ENCODE results near the gene TENM3.

TENM3 gene

DNA sequence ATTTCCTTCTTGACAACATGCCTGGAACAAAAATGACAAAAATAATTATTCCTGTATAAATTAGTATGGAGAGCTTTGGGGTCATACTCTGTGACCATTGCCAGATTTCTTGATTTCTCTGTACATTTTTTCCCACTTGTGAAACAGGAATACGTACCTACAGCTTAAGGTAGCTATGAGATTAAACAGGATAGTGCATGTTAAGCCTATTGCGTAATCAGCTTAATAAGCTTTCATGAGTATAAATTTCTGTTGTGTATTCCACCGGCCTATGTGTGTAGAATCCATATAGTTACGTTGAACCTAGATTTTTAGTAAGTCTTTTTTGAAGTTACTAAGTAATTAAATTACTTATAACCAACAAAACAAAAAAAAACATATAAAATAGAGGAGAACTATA lies 339.0 kb downstream of the TENM3 start:
- no peak for DNase-seq

DNA sequence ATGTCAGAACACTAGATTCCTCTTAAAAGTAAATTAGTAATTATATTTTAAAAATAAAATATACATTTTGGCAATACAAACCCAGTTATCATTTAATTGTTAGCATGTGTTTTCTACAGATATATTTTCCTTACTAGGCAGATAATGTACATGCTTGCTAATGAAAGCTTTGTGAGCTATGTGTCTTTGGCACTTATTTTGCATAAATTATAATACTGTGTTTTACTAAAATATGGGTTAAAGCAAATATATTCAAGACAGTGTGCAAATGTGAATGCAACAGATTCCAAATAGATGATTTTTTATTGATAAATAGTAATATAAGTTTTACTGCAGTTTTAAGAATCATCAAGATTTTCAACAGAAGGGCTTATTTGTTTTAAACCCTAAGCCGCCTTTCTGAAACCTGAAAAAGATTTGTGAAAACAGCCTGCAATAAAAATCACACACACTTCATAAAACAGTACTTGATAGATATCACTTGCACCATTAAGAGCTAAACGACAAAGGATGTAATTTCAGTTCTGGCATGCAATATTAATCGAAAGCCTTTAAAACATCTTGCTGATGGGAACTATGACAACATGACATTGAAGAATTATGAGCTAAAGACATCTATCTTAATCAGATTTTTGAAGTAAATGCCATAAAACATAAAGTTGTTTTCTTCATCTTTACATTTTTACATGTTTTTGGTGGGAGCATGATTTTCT lies 340.7 kb downstream of the TENM3 start:
- no peak for DNase-seq

DNA sequence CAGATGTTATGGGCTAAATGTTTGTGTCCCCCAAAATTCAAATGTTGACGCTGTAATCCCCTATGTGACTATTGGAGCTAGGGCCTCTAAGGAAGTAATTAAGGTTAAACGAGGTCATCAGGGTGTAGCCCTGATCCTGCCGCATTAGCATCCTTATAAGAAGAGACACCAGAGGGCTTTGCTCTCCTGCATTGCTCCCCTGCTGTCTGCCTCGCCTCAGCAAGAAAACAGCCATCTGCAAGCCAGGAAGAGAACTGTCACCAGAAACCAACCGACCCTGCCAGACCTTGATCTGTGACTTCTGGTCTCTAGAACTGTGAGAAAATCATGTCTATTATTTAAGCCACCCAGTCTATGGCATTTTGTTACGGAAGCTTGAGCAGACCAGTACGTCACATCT lies 342.1 kb downstream of the TENM3 start:
- no peak for DNase-seq

DNA sequence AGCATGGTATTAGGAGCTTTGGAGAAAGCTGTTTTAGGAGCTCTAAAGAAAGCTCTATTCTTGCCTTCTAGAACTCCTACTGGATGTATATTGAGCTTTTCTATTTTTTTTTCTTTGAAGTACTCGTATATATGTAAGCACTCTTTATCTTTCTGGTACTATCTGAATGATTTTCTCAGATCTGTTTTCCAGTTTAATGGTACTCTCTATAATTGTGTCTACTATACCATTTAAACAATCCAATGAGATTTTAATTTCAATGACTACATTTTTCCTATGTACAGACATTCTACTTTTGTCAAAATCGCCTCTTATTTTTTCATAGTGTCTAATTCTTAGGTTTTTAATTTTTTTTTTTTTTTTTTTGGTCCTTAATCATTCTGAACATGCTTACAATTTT lies 345.9 kb downstream of the TENM3 start:
- no peak for DNase-seq

DNA sequence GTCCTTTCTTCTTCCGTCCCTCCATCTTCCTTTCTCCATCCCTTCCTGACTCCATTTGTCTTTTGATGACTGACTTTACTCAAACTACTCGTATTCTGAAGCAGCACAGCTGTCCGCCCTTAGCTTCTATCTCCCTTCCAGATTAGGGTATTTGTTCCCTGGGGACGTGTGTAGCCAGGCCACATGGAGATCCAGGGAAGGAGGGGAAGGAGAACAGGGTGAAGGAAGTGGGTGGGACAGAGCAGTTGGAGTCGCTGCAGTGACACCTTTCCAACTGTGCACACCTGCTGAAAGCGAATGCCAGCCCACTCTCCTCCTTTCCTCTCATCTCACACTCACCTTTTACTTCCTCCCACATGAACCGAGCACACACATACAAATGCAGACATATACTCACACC lies 350.2 kb downstream of the TENM3 start:
- no peak for DNase-seq

DNA sequence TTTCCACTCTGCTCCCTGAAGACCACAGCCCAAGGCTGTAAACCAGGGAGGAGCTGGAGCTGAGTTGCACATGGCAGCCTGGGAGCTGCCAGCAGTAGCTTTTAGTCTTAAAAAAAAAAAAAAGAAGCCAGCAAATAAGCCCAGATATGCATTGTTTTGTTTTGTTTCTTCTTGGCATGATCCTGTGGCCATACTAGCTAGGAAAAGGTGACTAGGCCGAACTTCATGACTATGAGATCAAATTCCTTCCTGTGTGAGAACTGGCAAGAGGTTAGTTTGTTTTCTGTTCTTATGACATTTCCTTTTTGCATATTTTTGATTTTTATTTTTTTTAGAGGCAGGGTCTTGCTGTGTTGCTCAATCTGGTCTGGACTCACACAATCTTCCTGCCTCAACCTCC lies 350.7 kb downstream of the TENM3 start:
- no peak for DNase-seq

DNA sequence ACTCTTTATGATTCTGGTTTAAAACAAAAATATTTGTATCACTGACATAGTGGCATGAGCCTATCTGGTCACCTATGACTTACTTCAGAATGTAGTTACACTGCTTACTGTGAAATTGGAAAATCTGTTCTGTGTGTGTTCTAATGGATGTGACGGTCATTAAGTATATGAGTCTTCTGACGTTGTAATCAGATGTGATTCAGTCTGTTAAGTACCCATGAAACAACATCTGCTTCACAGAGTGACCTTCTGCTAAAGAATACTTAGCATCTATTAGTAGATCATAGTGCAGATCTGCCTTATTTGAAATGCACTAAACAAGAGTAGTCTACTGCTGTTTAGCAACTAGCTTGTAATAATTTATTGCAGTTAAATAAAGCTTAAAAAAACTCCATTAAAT lies 356.9 kb downstream of the TENM3 start:
- no peak for DNase-seq

DNA sequence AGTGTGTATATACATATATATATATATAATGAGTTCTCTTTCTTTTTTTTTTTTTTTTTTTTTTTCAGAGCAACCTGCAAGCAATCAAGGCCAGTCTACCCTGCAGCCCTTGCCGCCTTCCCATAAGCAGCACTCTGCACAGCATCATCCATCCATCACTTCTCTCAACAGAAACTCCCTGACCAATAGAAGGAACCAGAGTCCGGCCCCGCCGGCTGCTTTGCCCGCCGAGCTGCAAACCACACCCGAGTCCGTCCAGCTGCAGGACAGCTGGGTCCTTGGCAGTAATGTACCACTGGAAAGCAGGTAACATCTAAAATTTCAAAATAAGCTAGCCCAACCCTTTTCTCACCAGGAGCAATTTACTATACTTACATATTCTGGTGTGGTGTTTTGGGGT lies 357.7 kb downstream of the TENM3 start:
- no peak for DNase-seq

DNA sequence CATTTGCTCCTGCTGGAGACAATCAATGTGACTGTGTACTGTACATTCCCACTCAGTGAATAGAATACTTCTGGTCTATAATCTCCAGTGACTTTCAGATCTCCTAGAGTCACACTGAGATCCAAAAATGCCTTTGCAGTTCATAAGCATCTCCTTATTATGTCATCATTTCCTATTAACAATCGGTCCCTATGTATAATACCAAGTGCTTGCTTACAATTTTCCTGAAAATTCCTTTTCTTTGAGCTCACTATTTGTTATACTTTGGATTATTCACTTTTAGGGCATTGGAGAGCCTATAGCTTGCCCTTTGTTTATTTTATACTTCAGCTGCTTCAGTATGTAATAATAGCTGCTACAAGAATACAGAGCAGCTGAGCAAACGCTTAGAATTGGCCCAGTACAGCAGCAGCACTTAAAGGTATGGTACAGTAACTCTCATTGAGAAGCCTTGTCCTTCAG lies 361.0 kb downstream of the TENM3 start:
- no peak for DNase-seq

DNA sequence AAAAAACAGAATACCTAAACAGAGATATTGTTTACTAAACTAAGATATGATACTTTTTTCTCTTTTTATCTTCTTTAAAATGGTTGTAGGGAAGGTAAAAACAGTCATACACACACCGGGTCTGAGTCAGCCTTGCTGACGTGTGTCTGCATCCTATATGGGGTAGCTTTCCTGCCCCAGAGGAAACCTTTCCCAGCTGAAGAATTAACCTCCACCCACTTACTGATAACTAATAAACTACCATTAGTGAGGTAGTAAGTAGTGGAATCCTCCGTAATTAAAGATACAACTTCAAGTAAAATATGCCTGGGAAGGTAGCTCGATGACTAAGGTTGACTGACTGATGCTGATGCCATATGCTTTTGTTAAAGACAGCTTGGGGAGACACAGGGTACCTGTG lies 361.8 kb downstream of the TENM3 start:
- DNase-seq: no peak

DNA sequence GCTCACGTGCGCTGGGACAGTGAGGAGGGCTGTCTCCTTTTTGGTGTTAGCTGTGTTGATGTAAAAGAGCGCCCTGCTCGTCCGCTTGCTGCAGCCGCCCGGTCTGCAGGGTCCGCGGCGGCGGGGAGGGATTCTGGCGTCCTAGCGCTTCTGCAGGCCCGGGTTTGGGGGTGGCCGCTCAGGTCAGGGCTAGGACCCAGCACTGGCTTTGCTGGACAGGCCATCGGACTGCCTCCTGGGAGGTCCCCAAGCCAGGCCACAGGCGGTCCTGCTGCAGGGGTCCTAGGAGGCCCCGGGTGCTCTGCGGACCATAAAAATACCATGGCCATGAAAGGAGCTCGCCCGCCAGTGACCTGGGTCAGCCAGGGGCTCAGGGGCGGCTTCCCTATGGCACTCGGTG lies 365.3 kb downstream of the TENM3 start:
- DNase-seq: no peak

DNA sequence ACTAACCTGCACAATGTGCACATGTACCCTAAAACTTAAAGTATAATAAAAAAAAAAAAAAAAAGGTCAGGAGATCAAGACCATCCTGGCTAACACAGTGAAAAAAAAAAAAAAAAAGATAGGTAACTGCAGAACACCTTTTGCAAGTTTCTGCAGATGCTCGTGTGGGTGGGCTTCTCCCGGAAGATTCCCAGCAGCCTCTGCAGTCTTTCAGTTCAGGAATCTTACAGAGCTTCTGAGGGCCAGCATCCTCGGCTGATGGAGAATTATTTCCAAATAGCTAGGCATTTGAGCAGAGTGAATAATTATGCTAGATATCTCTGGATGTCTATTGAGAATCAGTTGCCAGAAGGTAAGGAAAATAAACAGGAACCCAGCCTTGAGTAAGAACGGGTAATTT lies 373.3 kb downstream of the TENM3 start:
- no peak for DNase-seq

DNA sequence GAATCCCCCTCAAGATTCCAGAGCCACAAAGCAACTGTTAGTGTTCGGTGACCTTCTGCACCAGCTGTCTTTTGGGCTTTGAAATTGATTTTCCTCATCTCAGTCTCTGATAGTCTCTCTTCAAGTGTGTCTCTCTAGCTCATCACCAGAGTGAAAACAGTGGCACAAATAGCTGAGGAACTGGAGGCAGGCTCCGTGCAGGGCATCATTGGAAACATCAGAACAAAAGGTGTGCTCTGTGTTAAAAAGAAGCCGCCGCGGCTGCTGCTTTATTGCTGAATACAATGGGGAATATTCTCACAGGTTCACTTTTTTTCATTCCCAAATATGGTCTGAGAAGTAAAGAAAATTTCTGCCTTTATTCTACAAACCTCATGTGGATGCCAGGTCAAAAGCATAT lies 376.5 kb downstream of the TENM3 start:
- DNase-seq: no peak

DNA sequence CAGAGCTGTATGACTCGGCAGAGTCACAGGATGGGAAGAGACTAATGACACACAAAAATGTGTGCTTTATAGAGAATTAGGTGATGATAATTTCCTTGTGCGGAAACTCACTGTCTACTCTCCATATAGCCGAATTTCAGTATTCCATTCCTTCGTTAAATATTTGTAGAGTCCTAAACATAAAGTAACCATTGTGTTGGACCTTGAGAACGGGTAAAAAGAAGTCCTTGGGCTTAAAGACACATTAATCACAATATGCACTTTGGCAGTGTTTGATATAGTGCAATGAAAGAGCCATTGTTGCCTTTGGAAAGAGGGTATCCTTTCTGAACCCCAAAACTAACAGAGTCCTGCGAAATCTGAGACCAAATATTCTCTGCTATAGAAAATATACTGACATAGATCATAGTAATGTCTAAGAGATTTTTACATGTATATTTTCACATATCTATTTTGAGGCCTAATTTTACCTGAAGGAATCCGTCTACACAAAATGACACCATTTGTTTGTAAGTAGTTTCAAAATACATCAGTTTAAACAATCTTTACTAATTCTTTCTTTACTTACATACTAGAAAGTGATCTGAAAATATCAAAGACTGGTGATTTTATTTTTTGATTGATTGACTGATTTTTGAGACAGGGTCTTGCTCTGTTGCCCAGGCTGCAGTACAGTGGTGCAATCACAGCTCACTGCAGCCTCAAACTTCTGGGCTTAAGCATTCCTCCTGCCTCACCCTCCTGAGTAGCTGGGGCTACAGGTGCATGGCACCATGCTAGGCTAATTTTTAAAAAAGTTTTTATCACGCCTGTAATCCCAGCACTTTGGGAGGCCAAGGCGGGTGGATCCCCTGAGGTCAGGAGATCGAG lies 377.1 kb downstream of the TENM3 start:
- DNase-seq: no peak

DNA sequence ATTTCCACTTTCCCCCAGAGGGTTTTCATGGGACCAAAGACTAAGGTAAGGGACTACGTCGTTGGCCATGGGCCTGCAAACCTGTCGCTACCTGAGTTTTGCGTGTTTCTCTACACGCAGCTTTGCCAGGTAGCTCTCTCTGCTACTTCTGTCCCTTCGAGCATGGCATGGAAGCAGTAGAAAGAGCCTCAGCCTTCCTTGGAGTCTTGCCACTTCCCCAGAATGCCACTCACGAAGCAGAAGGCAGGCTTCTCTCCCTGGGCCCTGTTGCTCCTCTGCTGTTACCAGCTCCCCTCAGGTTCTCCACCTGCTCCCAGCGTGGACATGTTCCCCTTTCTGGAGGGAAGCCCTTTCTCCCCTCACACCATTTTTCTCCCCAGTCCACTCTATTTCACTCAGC lies 381.1 kb downstream of the TENM3 start:
- DNase-seq: no peak

DNA sequence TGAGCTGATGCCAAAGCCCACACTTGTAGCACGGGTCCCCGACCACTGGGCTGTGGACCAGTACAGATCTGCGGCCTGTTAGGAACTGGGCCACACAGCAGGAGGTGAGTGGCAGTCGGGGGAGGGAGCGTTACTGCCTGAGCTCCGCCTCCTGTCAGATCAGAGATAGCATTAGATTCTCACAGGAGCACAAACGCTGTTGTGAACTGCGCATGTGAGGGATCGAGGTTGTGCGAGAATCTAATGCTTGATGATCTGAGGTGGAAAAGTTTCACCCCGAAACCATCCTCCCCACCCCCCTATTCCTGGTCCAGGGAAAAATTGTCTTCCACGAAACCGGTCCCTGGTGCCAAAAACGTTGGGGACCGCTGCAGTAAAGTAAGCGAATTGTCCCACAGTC lies 382.0 kb downstream of the TENM3 start:
- DNase-seq: no peak

DNA sequence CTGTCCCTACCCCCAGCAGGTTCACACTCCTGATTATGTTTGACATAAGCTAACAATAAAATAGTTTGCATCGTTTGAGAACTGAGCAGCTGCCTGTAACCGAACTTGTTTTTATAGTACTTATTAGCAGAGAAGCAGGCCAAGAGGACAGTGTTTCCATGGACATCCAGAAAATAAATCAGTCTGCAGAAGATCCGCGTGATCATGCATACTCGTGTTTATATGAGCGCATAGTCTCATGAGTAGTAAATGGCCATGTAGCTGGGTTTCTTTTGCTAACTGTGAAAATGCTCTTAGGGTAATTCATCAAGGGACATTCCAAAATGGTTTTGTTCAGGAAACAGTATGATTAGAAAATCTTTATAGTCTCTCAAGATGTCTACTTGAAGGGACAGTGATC lies 384.8 kb downstream of the TENM3 start:
- DNase-seq: no peak

DNA sequence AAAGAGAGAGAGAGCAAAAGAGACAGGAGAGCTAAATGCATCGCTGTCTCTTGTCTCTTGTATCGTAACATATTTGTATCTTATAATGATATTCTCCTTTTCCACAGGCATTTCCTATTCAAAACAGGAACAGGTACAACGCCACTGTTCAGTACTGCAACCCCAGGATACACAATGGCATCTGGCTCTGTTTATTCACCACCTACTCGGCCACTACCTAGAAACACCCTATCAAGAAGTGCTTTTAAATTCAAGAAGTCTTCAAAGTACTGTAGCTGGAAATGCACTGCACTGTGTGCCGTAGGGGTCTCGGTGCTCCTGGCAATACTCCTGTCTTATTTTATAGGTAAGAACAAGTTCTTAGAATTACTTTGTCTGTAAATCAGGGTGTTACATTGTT lies 385.3 kb downstream of the TENM3 start:
- DNase-seq: no peak

DNA sequence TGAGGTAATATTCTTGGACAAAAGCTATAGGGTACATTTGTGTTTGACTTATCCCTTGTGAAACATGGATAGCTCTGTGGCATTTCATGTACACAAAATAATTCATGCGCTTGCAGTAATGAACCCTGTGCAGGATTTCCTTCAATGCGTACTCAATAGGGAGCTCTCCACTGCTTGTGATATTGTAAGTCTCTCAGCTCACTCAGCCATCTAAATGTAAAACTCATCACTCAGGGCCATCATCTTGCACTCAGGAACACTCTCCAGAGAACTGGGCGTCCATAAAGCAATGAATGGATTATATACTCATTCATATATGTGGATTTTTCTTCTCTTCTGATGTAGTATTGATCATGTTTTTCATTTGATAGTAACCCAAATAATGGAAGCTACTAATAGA lies 385.9 kb downstream of the TENM3 start:
- DNase-seq: no peak

DNA sequence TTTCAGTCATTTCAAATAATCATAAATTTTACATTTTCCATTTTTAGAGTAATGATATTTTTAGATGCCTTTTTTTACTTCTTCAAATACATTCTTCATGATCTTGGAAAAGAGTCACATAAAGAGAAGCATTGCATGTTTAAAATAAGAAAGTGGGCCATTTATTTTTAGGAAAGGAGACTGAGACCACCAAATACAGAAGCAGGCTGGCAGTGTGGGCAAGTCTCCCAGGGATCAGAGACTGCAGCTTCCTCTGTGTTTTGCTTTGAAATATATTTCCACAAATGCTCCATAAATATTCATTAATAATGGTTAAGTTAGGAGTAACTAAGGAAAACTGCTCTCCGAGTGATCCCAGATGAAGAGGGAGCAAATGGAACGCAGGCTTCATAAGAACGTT lies 397.3 kb downstream of the TENM3 start:
- no peak for DNase-seq

DNA sequence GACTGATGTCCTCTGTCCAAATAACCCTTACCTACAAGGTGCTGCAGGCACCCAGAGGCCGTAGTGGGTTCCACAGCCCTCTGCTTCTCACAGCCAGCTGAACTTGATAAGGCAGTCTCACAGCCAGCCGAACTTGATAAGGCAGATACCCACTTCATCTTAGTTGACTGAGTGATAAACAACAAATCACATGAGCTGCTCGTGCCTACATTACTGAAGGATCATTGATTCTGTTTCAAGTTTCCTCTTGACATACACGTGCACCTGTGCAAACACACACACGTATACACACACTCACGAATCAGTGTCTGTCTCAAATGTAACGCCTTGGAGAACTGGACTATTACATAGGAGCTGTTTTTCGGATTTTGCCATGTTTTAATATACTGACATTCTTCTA lies 397.7 kb downstream of the TENM3 start:
- DNase-seq: no peak

DNA sequence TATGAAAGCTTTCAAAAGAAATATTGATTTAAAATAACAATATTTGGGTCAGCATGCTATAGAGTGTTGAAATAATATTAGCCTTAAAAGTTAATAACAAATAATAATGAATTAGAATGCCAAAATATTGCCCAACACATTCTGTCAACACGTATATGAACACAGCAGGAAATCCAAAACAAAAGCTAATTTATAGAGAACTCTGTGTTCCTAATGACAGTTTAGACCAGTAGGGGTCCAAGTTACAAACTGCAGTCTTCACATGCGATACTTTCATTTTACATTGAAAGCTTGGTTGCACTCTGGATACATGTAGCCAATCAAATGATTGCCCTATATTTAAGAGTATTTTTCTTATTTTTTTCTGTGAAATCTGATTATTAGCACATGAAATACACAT lies 399.6 kb downstream of the TENM3 start:
- DNase-seq: no peak

DNA sequence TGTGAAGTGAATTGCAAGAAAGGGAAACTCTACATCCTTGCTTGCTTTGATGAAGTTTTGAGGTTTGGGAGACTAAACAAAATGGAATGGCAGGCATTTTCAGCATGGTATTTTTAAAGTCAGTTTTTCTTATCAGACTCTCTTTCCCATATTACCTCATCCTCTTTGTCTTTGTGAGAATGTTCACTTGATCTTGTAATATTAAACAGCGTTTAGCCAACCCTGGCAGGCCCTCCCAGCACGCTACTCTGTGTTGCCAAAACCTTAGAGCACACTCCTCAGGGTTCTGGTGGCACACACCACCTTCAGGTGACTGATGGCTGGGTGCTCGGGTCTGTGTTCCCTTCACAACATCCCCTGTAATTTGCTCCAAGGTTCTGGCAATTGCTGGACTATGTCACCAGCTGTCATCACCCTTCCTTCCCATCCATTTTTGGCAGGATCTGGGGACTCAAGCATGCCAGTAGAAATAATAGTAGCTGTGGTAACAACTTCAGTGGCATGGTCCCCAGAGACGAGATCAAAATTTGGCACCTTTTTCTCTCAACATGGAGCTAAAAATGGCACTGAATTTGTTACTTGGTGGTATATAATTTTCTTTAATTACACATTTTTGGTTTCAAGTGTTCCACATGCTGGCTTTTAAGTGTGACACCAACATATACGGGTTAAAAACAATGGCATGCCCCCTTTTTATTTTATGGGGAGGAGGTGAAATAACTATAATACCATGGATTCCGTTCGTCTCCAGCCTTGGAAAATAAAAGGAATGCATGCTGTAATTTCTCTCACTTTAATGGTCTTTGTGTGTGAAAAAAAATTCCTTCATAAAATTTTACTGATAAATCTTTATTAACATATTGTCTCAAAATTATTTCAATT lies 400.8 kb downstream of the TENM3 start:
- no peak for DNase-seq

DNA sequence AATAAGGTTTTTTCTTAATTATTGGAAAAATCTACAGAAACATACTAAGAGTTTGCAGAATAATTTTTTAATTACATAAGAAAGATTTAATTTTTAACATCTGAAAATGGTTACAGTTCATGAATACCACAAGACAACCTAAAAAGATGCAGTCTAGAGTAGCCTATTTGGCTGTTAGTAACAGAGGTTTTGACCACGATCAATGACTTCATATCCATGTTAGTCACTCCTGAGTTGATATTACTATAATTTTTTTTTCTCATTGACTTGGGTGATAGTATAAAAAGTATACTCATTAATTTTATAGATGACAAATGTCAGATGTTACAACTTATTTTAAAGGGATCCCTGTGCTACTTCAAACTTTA lies 401.5 kb downstream of the TENM3 start:
- DNase-seq: no peak
